Spleen (tissue), 11 donors: ENCODE results near the gene ERFE. TPM values are rescaled to one million over a fixed set of nuclear protein-coding genes. Genes with fewer than 3 reads are reported as not detected.

Source experiments
- DNase-seq: peaks from one replicate; pipeline ENCODE4 v3.0.0-alpha.2; 2020
- H3K27ac ChIP-seq, 8 donors: fragments of 200-600 bp; sonication (generic) in 7 of 8; 1 replicate in 4 of 8; 2 replicates in 4 of 8; pipeline versions ENCODE4 v1.5.0 to v1.8.0; 2016 to 2021; ENCODE audit warnings: inconsistent platforms in 4 of 8, mild to moderate bottlenecking in 4 of 8, moderate library complexity in 1 of 8
- H3K27me3 ChIP-seq, 7 donors: fragments of 200-600 bp; sonication (generic) in 6 of 7; replicated peaks in 1 of 7; 1 replicate in 4 of 7; 2 replicates in 3 of 7; pipeline versions ENCODE4 v1.5.0 to v1.8.0; 2016 to 2021; ENCODE audit warnings: inconsistent platforms in 3 of 7, mild to moderate bottlenecking in 1 of 7
- H3K36me3 ChIP-seq, 6 donors: fragments of 200-600 bp; sonication (generic) in 5 of 6; 1 replicate in 4 of 6; 2 replicates in 2 of 6; pipeline versions ENCODE4 v1.5.0 to v1.8.0; 2016 to 2021; ENCODE audit warnings: inconsistent platforms in 2 of 6
- H3K4me1 ChIP-seq, 6 donors: fragments of 200-600 bp; sonication (generic) in 5 of 6; 1 replicate in 3 of 6; 2 replicates in 3 of 6; pipeline versions ENCODE4 v1.5.0 to v1.8.0; 2016 to 2021; ENCODE audit warnings: inconsistent platforms in 3 of 6
- H3K4me3 ChIP-seq, 8 donors: fragments of 200-600 bp; sonication (generic) in 7 of 8; 1 replicate in 4 of 8; 2 replicates in 4 of 8; pipeline versions ENCODE4 v1.5.0 to v1.8.0; 2016 to 2021; ENCODE audit warnings: inconsistent platforms in 4 of 8, mild to moderate bottlenecking in 4 of 8, moderate library complexity in 2 of 8
- H3K9me3 ChIP-seq, 8 donors: fragments of 200-600 bp; sonication (generic) in 7 of 8; 1 replicate in 4 of 8; 2 replicates in 4 of 8; pipeline versions ENCODE4 v1.5.0 to v1.8.0; 2016 to 2021; ENCODE audit warnings: inconsistent platforms in 4 of 8
- CTCF ChIP-seq, 11 experiments: fragments of 200-600 bp in 7 of 11; fragments of 450-650 bp in 4 of 11; sonication (generic) in 4 of 11; IDR thresholded peaks in 8 of 11; conservative IDR thresholded peaks in 3 of 11; 1 replicate in 7 of 11; 2 replicates in 4 of 11; pipeline versions ENCODE4 v1.4.0 to v1.8.0; 2016 to 2021; ENCODE audit warnings: antibody characterized with exemption in 11 of 11, inconsistent platforms in 4 of 11, mild to moderate bottlenecking in 1 of 11
- POLR2A ChIP-seq, 3 donors: fragments of 450-650 bp; IDR thresholded peaks; one replicate each; pipeline ENCODE4 v1.5.1; 2017; ENCODE audit warnings: antibody characterized with exemption in 3 of 3, mild to moderate bottlenecking in 1 of 3
- POLR2AphosphoS5 ChIP-seq, 3 donors: sonication (generic); formaldehyde crosslinking; IDR thresholded peaks; one replicate each; pipeline ENCODE4 v1.5.1; 2017; ENCODE audit warnings: antibody characterized with exemption in 3 of 3
- WGBS, 5 donors: extraction: QIAGEN DNeasy Blood & Tissue Kit in 3 of 5; methylation state at CpG; one replicate each; pipeline versions ENCODE4 v1.1.5 to v1.1.7; 2013 to 2018; 5-methylcytosine and 5-hydroxymethylcytosine counted together
- intact Hi-C: fragments of 100-400 bp; cut with DNase I; formaldehyde crosslinking; loops from one replicate; pipeline ENCODE4 v1.15.0; 2023; ENCODE audit warnings: low total_unique reads
- polyA plus RNA-seq, 3 donors: library from polyadenylated mRNA; stranded (reverse); fragments of 200-250 nt; gene quantifications; one replicate each; pipeline ENCODE4 v1.2.1, GENCODE V29; 2013
- total RNA-seq, 7 donors: library from RNA; depleted of rRNA in 3 of 7; stranded (reverse); fragments of >200 nt in 3 of 7; fragmentation: NEBNext Ultra II Directional in 4 of 7; extraction: Animal tissue kit (Norgen Biotek cat#: 25700) in 4 of 7; gene quantifications; one replicate each; pipeline versions ENCODE4 v1.1.0 to v1.2.1, GENCODE V29; 2016 to 2021
- donor health status: healthy with polysubstance abuse.
- donor health status: DM: no; HTN: no; CAD: no; lungs with moderate emphysema.
- donor health status: DM: no; HTN: no; CAD: no.
- donor health status: Bipolar disorder and iron deficiency.
- donor health status: healthy.
- donor health status: DM: no; HTN: no; CAD: no.
- donor health status: DM: yes; HTN: yes; CAD: no.

The ERFE gene
- total and polyA plus RNA-seq, 10 donors, result 0.06 to 11.0 (median 1.2) TPM

- H3K4me1 ChIP-seq, result peaks cover 0 to 10% (median 0%) of the 10 kb centered on the region in 6 donors
- no peak for DNase-seq
- WGBS, 5 donors, result 80 to 88% (median 85%) methylated on average over 10 to 13 of the region's 13 CpGs
- H3K36me3 ChIP-seq, result no peaks in the 10 kb centered on the region
- no peak overlapping the region for H3K27ac ChIP-seq
- H3K4me3 ChIP-seq, result no peak overlapping the region
- intact Hi-C loops, result no loop called here
- no peaks in the 10 kb centered on the region for H3K27me3 ChIP-seq
- no peaks in the 10 kb centered on the region for H3K9me3 ChIP-seq
- TF ChIP-seq POLR2A (IDR thresholded peaks at IDR 0.05) (no peak), POLR2AphosphoS5 (IDR thresholded peaks at IDR 0.05) (no peak), CTCF (IDR thresholded peaks at IDR 0.05 in 8 of 11, conservative IDR thresholded peaks at IDR 0.05 in 3 of 11) (no peak)
These were observed 11.8 kb upstream of the ERFE start for GRCh38 chr2:238146884-238147544.

- intact Hi-C loops, result no loop called here
- H3K27me3 ChIP-seq, result no peaks in the 10 kb centered on the region
- WGBS, 5 donors, result 88 to 93% (median 92%) methylated on average over 14 to 15 of the region's 15 CpGs
- H3K36me3 ChIP-seq, result no peaks in the 10 kb centered on the region
- DNase-seq, result no peak
- TF ChIP-seq POLR2A (IDR thresholded peaks at IDR 0.05), result no peak
- TF ChIP-seq POLR2AphosphoS5 (IDR thresholded peaks at IDR 0.05), result no peak
- TF ChIP-seq CTCF (IDR thresholded peaks at IDR 0.05 in 8 of 11, conservative IDR thresholded peaks at IDR 0.05 in 3 of 11), result no peak
- H3K27ac ChIP-seq, result no peak overlapping the region
- H3K9me3 ChIP-seq, result no peaks in the 10 kb centered on the region
- peaks cover 0 to 10% (median 0%) of the 10 kb centered on the region in 6 donors for H3K4me1 ChIP-seq
- no peak overlapping the region for H3K4me3 ChIP-seq
These were observed 9.8 kb upstream of the ERFE start for GRCh38 chr2:238148981-238149380.

GRCh38 chr2:238149841-238150572 is 8.8 kb upstream of the ERFE start:
- H3K27ac ChIP-seq, result no peak overlapping the region
- no peaks in the 10 kb centered on the region for H3K27me3 ChIP-seq
- WGBS, 5 donors, result 73 to 82% (median 77%) methylated on average over 10 to 14 of the region's 14 CpGs
- no peaks in the 10 kb centered on the region for H3K36me3 ChIP-seq
- peaks cover 0 to 10% (median 0%) of the 10 kb centered on the region in 6 donors for H3K4me1 ChIP-seq
- intact Hi-C loops, result no loop called here
- no peak overlapping the region for H3K4me3 ChIP-seq
- no peak for TF ChIP-seq CTCF (IDR thresholded peaks at IDR 0.05 in 8 of 11, conservative IDR thresholded peaks at IDR 0.05 in 3 of 11)
- TF ChIP-seq POLR2AphosphoS5 (IDR thresholded peaks at IDR 0.05), result no peak
- TF ChIP-seq POLR2A (IDR thresholded peaks at IDR 0.05), result no peak
- H3K9me3 ChIP-seq, result no peaks in the 10 kb centered on the region
- no peak for DNase-seq

GRCh38 chr2:238150686-238151085 is 8.1 kb upstream of the ERFE start:
- intact Hi-C loops, result no loop called here
- Histone ChIP-seq H3K9me3 (no peaks in the 10 kb centered on the region), H3K4me1 (peaks cover 0 to 10% (median 0%) of the 10 kb centered on the region in 6 donors), H3K27me3 (no peaks in the 10 kb centered on the region), H3K36me3 (no peaks in the 10 kb centered on the region), H3K4me3 (no peak overlapping the region), H3K27ac (no peak overlapping the region)
- 90 to 96% (median 94%) methylated on average over 9 to 25 of the region's 25 CpGs for WGBS, 5 donors
- no peak for TF ChIP-seq POLR2A (IDR thresholded peaks at IDR 0.05)
- TF ChIP-seq POLR2AphosphoS5 (IDR thresholded peaks at IDR 0.05), result no peak
- DNase-seq, result no peak
